GM10248 (cell line): ENCODE measurements around the gene PCBP4.

Experiments
- CTCF ChIA-PET: fragments of 300-600 bp; sonication (Branson Sonifier 250); formaldehyde crosslinking; extraction: SDS; loops from one replicate; lab custom pipeline; 2021; ENCODE audit warnings: antibody characterized with exemption; lab: Yijun Ruan, JAX
- POLR2A ChIA-PET: fragments of 350-650 bp; sonication (Branson Sonifier 250); formaldehyde crosslinking; extraction: SDS; loops from one replicate; lab custom pipeline; 2020; ENCODE audit warnings: antibody characterized with exemption; lab: Yijun Ruan, JAX
- DNase-seq: peaks from one replicate; pipeline ENCODE4 v3.0.0; 2012; ENCODE audit errors: extremely low spot score
- TF ChIP-seq, protein P1 (sequence below): IDR thresholded peaks from 2 replicates; pipeline ENCODE4 v1.5.1; 2012; ENCODE audit warnings: mild to moderate bottlenecking, low read depth; ENCODE audit errors: extremely low read depth, missing control alignments, control extremely low read depth

PCBP4 gene

DNA sequence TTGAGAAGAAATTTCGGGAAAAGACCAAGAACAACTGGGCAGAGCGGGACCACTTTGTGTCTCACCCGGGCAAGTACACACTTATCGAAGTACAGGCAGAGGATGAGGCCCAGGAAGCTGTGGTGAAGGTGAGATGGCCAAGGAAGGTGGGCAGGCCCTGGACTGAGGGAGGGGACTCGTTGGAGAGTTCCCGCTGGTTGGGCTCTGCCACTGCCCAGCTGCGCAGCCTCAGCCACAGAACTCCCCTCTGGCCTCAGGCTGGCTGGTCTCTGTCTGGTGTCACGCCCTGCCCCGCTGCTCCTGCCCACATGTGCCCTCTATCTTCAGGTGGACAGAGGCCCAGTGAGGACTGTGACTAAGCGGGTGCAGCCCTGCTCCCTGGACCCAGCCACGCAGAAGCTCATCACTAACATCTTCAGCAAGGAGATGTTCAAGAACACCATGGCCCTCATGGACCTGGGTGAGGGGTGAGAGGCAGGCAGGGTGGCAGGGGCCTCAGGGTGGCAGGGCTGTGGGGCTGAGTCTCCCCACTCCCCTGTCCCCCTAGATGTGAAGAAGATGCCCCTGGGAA is 22.7 kb downstream of the PCBP4 start:
- ChIA-PET POLR2A (no interaction called here), CTCF (interaction anchor here (1.0 to 1.2 kb wide), 3 partner anchors 21 to 177 kb away, joined by 3 to 8 read pairs (median 3); partner anchors contain the start of genes ABHD14A and ABHD14B)
- TF ChIP-seq, protein P1, sequence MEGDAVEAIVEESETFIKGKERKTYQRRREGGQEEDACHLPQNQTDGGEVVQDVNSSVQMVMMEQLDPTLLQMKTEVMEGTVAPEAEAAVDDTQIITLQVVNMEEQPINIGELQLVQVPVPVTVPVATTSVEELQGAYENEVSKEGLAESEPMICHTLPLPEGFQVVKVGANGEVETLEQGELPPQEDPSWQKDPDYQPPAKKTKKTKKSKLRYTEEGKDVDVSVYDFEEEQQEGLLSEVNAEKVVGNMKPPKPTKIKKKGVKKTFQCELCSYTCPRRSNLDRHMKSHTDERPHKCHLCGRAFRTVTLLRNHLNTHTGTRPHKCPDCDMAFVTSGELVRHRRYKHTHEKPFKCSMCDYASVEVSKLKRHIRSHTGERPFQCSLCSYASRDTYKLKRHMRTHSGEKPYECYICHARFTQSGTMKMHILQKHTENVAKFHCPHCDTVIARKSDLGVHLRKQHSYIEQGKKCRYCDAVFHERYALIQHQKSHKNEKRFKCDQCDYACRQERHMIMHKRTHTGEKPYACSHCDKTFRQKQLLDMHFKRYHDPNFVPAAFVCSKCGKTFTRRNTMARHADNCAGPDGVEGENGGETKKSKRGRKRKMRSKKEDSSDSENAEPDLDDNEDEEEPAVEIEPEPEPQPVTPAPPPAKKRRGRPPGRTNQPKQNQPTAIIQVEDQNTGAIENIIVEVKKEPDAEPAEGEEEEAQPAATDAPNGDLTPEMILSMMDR, result no peak
- DNase-seq, result no peak

GRCh38 chr3:51943451-51944391 is 23.5 kb downstream of the PCBP4 start:
- TF ChIP-seq, protein P1, result no peak
- ChIA-PET CTCF (interaction anchor here (0.9 to 3.0 kb wide), 15 partner anchors 8 to 1327 kb away, joined by 3 to 42 read pairs (median 7); partner anchors contain the start of genes ABHD14A, ABHD14B, ACY1 and MAPKAPK3), POLR2A (interaction anchor here (0.9 to 1.3 kb wide), 2 partner anchors 30 to 152 kb away, joined by 3 to 7 read pairs; partner anchors contain the start of gene ABHD14B)
- DNase-seq, result no peak

- DNase-seq, result peak; percentile 90
Measured at GRCh38 chr3:51942603-51943450, 24.4 kb downstream of the PCBP4 start.

GRCh38 chr3:51941798-51942602 is 25.3 kb downstream of the PCBP4 start, which contains the start of the genes PARP3 and RRP9:
Gene PARP3 (plus strand): TSS chr3:51942363. CDS start chr3:51943356, 993 bp downstream.
Gene RRP9 (minus strand): TSS chr3:51941904. CDS start chr3:51941867, 37 bp downstream.
- ChIA-PET CTCF (interaction anchor here (0.5 to 3.0 kb wide), 43 partner anchors 10 to 553 kb away, joined by 3 to 42 read pairs (median 4); partner anchors contain the start of genes ABHD14A, ABHD14B, ACY1 and DUSP7), POLR2A (interaction anchor here (0.8 to 1.1 kb wide), 2 partner anchors 9 to 50 kb away, joined by 3 to 4 read pairs; no protein-coding TSS in a partner anchor)
- peak; percentile 100 for DNase-seq
- TF ChIP-seq, protein P1, result peak; percentile 99

More at GRCh38 chr3:51942603-51943450, 24.4 kb downstream of the PCBP4 start:
- TF ChIP-seq, protein P1, result no peak
- POLR2A ChIA-PET, result interaction anchor here (0.6 to 1.3 kb wide), 4 partner anchors 31 to 390 kb away, joined by 3 to 7 read pairs (median 4); partner anchors contain the start of gene ABHD14B
- CTCF ChIA-PET, result interaction anchor here (0.8 to 3.0 kb wide), 20 partner anchors 9 to 1326 kb away, joined by 3 to 42 read pairs (median 5); partner anchors contain the start of genes ABHD14A, ABHD14B, ACY1 and MAPKAPK3

DNA sequence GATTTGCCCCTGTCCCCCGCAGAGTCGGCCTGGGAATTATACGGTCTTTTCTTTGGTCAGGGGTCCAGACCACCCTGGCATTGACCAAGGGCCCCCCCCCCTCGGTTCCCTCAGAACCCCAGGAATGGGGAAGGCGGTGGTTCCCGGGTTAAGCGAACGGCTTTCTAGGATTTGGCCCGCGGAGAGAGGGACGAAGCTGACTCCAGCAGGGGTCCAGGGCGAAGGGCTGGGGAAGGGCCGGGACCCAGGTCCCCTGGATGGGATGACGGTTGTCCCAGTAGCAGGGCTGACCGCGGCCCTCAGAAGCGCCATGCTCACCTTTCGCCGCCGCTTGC is 25.8 kb downstream of the PCBP4 start:
- POLR2A ChIA-PET, result interaction anchor here (1.1 kb wide), 1 partner anchor 8 kb away, joined by 4 read pairs; no protein-coding TSS in a partner anchor
- TF ChIP-seq, protein P1, result no peak
- no peak for DNase-seq

More for the DNA sequence above, 25.8 kb downstream of the PCBP4 start:
- CTCF ChIA-PET, result interaction anchor here (0.5 to 3.0 kb wide), 34 partner anchors 9 to 552 kb away, joined by 3 to 42 read pairs (median 4); partner anchors contain the start of genes ABHD14A, ABHD14B, ACY1 and DUSP7
